ENCODE results near the gene PLPP4.

Gene PLPP4

GRCh38 chr10:120583424-120584108, 126.5 kb downstream of the PLPP4 start:
- Histone ChIP-seq H3K27me3 (ENCODE audit: insufficient read depth, low read depth) (no peaks in the 10 kb centered on the region), H2AFZ (ENCODE audit: low read depth) (no peak overlapping the region), H3K36me3 (ENCODE audit: insufficient read depth) (no peaks in the 10 kb centered on the region), H3K4me3 (IDR thresholded peaks at IDR 0.05; ENCODE audit: insufficient read depth, low read depth, low read length) (no peak overlapping the region), H3K4me1 (ENCODE audit: low read depth, poor library complexity, severe bottlenecking) (no peaks in the 10 kb centered on the region), H3K4me2 (no peak overlapping the region), H3K9ac (no peak overlapping the region), H4K20me1 (ENCODE audit: insufficient read depth) (no peaks in the 10 kb centered on the region), H3K27ac (no peak overlapping the region), H3K79me2 (ENCODE audit: insufficient read depth, low read depth) (no peaks in the 10 kb centered on the region)
- TF ChIP-seq, protein P1, sequence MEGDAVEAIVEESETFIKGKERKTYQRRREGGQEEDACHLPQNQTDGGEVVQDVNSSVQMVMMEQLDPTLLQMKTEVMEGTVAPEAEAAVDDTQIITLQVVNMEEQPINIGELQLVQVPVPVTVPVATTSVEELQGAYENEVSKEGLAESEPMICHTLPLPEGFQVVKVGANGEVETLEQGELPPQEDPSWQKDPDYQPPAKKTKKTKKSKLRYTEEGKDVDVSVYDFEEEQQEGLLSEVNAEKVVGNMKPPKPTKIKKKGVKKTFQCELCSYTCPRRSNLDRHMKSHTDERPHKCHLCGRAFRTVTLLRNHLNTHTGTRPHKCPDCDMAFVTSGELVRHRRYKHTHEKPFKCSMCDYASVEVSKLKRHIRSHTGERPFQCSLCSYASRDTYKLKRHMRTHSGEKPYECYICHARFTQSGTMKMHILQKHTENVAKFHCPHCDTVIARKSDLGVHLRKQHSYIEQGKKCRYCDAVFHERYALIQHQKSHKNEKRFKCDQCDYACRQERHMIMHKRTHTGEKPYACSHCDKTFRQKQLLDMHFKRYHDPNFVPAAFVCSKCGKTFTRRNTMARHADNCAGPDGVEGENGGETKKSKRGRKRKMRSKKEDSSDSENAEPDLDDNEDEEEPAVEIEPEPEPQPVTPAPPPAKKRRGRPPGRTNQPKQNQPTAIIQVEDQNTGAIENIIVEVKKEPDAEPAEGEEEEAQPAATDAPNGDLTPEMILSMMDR (conservative IDR thresholded peaks at IDR 0.05; ENCODE audit: low read depth, low read length): no peak

GRCh38 chr10:120584786-120585185, 127.8 kb downstream of the PLPP4 start:
- Histone ChIP-seq H2AFZ (ENCODE audit: low read depth) (no peak overlapping the region), H3K9ac (no peak overlapping the region), H3K27ac (no peak overlapping the region), H3K79me2 (ENCODE audit: insufficient read depth, low read depth) (no peaks in the 10 kb centered on the region), H3K27me3 (ENCODE audit: insufficient read depth, low read depth) (no peaks in the 10 kb centered on the region), H3K4me3 (IDR thresholded peaks at IDR 0.05; ENCODE audit: insufficient read depth, low read depth, low read length) (no peak overlapping the region), H3K36me3 (ENCODE audit: insufficient read depth) (no peaks in the 10 kb centered on the region), H4K20me1 (ENCODE audit: insufficient read depth) (no peaks in the 10 kb centered on the region), H3K4me1 (ENCODE audit: low read depth, poor library complexity, severe bottlenecking) (no peaks in the 10 kb centered on the region), H3K4me2 (no peak overlapping the region)
- TF ChIP-seq, protein P1 (conservative IDR thresholded peaks at IDR 0.05; ENCODE audit: low read depth, low read length): no peak

GRCh38 chr10:120586471-120586872, 129.4 kb downstream of the PLPP4 start:
- no peaks in the 10 kb centered on the region for H3K4me1 ChIP-seq (ENCODE audit: low read depth, poor library complexity, severe bottlenecking)
- no peaks in the 10 kb centered on the region for H3K27me3 ChIP-seq (ENCODE audit: insufficient read depth, low read depth)
- H3K36me3 ChIP-seq (ENCODE audit: insufficient read depth): no peaks in the 10 kb centered on the region
- no peak overlapping the region for H3K4me2 ChIP-seq
- H3K9ac ChIP-seq: no peak overlapping the region
- no peaks in the 10 kb centered on the region for H3K79me2 ChIP-seq (ENCODE audit: insufficient read depth, low read depth)
- TF ChIP-seq, protein P1 (conservative IDR thresholded peaks at IDR 0.05; ENCODE audit: low read depth, low read length): no peak
- H3K4me3 ChIP-seq (IDR thresholded peaks at IDR 0.05; ENCODE audit: insufficient read depth, low read depth, low read length): no peak overlapping the region
- H2AFZ ChIP-seq (ENCODE audit: low read depth): no peak overlapping the region
- H3K27ac ChIP-seq: no peak overlapping the region
- H4K20me1 ChIP-seq (ENCODE audit: insufficient read depth): no peaks in the 10 kb centered on the region

DNA sequence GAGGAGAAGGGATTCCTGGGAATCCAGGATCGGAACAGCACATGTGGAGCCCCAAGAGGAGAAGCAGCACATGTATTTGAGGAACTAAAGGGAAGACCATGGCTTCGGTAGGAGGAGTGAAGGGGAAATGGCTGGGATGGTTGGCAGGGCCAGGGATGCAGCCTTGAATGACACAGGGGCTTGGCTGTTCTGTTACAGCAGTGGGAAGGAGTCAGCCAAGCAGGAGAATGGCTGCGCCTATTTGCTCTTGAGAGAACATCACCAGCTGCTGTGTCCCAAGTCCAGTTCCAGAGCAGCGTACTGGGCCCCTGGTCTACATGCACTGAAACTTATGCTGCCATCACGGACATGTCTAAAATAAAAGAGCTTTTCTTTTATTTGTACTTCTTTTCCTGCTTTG, 130.0 kb downstream of the PLPP4 start:
- Histone ChIP-seq H3K4me3 (IDR thresholded peaks at IDR 0.05; ENCODE audit: insufficient read depth, low read depth, low read length) (no peak overlapping the region), H2AFZ (ENCODE audit: low read depth) (no peak overlapping the region), H3K27ac (no peak overlapping the region), H3K79me2 (ENCODE audit: insufficient read depth, low read depth) (no peaks in the 10 kb centered on the region), H3K36me3 (ENCODE audit: insufficient read depth) (no peaks in the 10 kb centered on the region), H3K9ac (no peak overlapping the region), H3K27me3 (ENCODE audit: insufficient read depth, low read depth) (no peaks in the 10 kb centered on the region), H3K4me1 (ENCODE audit: low read depth, poor library complexity, severe bottlenecking) (no peaks in the 10 kb centered on the region), H3K4me2 (no peak overlapping the region), H4K20me1 (ENCODE audit: insufficient read depth) (no peaks in the 10 kb centered on the region)
- TF ChIP-seq, protein P1 (conservative IDR thresholded peaks at IDR 0.05; ENCODE audit: low read depth, low read length): no peak
